Measurements from ENCODE around the gene TSPYL1.

DNA sequence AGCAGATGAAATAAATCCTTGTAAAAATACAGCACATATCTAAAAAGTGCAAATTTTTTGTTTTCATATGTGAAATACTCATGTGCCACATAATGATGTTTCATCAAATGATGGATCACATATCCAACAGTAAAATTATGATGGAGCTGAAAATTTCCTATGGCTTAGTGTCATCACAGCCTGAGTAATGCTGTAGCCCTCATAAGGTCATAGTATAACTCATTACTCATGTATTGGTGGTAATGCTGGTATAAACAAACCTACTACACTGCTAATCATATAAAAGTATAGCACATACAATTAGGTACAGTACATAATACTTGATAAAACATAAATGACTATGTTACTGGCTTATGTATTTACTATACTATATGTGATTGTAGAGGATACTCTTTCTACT lies 12.9 kb downstream of the TSPYL1 start:
- TF ChIP-seq, protein P1, sequence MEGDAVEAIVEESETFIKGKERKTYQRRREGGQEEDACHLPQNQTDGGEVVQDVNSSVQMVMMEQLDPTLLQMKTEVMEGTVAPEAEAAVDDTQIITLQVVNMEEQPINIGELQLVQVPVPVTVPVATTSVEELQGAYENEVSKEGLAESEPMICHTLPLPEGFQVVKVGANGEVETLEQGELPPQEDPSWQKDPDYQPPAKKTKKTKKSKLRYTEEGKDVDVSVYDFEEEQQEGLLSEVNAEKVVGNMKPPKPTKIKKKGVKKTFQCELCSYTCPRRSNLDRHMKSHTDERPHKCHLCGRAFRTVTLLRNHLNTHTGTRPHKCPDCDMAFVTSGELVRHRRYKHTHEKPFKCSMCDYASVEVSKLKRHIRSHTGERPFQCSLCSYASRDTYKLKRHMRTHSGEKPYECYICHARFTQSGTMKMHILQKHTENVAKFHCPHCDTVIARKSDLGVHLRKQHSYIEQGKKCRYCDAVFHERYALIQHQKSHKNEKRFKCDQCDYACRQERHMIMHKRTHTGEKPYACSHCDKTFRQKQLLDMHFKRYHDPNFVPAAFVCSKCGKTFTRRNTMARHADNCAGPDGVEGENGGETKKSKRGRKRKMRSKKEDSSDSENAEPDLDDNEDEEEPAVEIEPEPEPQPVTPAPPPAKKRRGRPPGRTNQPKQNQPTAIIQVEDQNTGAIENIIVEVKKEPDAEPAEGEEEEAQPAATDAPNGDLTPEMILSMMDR (conservative IDR thresholded peaks at IDR 0.05; ENCODE audit: low read depth, low read length) = no peak
- TF ChIP-seq EZH2phosphoT487 (IDR thresholded peaks at IDR 0.05; ENCODE audit: borderline replicate concordance, low read length) = no peak

All from PC-3 (cell line).